Measurements from ENCODE around the gene CADM4. TPM values are rescaled to one million over a fixed set of nuclear protein-coding genes. Genes with fewer than 3 reads are reported as not detected.

CADM4 gene
- total and polyA plus RNA-seq, 9 of the 15 experiments (the other 6 are each of a cell fraction or from before 2014, with no cell fraction given) = 0.03 to 4.6 (median 1.3) TPM

DNA sequence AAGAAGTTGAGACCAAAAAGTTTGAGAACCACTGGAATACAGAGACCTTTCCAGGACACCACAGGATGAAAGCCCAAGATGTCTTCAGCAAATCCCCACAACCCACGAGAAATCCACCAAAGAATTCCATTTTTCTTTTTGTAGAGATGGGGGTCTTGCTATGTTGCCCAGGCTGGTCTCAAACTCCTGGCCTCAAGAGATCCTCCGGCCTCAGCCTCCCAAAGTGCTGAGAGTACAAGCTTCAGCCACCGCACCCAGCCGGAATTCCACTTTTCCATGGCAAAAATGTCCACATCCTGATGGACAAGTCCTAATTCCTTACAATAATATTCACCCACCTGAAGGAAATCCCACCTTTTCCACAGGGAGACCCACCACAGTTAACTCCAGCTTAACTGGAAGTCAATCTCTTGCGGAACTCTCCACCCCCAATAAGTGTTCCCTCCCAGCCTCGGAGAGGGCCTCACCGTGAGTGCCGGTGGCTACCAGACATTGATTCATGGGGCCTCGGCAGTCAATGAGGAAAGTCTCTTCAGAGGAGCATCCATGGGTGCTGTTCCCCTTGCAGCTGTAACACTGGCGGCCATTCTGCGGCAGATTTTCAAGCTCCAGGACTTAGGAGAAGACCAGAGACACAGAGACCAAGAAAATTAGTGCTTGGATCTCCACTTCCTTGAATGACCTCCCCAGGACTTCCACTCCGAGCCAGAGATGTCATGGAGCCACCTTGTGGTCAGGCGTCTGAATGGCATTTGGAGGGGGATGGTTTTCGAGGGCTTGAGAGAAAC is 12.3 kb upstream of the CADM4 start (continued):
- TF ChIP-seq ZNF431 (CRISPR knock-in tag; IDR thresholded peaks at IDR 0.05) = no peak
- TF ChIP-seq, protein P1, sequence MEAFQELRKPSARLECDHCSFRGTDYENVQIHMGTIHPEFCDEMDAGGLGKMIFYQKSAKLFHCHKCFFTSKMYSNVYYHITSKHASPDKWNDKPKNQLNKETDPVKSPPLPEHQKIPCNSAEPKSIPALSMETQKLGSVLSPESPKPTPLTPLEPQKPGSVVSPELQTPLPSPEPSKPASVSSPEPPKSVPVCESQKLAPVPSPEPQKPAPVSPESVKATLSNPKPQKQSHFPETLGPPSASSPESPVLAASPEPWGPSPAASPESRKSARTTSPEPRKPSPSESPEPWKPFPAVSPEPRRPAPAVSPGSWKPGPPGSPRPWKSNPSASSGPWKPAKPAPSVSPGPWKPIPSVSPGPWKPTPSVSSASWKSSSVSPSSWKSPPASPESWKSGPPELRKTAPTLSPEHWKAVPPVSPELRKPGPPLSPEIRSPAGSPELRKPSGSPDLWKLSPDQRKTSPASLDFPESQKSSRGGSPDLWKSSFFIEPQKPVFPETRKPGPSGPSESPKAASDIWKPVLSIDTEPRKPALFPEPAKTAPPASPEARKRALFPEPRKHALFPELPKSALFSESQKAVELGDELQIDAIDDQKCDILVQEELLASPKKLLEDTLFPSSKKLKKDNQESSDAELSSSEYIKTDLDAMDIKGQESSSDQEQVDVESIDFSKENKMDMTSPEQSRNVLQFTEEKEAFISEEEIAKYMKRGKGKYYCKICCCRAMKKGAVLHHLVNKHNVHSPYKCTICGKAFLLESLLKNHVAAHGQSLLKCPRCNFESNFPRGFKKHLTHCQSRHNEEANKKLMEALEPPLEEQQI (IDR thresholded peaks at IDR 0.05) = no peak
- TF ChIP-seq, protein P2, sequence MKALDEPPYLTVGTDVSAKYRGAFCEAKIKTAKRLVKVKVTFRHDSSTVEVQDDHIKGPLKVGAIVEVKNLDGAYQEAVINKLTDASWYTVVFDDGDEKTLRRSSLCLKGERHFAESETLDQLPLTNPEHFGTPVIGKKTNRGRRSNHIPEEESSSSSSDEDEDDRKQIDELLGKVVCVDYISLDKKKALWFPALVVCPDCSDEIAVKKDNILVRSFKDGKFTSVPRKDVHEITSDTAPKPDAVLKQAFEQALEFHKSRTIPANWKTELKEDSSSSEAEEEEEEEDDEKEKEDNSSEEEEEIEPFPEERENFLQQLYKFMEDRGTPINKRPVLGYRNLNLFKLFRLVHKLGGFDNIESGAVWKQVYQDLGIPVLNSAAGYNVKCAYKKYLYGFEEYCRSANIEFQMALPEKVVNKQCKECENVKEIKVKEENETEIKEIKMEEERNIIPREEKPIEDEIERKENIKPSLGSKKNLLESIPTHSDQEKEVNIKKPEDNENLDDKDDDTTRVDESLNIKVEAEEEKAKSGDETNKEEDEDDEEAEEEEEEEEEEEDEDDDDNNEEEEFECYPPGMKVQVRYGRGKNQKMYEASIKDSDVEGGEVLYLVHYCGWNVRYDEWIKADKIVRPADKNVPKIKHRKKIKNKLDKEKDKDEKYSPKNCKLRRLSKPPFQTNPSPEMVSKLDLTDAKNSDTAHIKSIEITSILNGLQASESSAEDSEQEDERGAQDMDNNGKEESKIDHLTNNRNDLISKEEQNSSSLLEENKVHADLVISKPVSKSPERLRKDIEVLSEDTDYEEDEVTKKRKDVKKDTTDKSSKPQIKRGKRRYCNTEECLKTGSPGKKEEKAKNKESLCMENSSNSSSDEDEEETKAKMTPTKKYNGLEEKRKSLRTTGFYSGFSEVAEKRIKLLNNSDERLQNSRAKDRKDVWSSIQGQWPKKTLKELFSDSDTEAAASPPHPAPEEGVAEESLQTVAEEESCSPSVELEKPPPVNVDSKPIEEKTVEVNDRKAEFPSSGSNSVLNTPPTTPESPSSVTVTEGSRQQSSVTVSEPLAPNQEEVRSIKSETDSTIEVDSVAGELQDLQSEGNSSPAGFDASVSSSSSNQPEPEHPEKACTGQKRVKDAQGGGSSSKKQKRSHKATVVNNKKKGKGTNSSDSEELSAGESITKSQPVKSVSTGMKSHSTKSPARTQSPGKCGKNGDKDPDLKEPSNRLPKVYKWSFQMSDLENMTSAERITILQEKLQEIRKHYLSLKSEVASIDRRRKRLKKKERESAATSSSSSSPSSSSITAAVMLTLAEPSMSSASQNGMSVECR (CRISPR knock-in tag; IDR thresholded peaks at IDR 0.05) = no peak
- no peak for TF ChIP-seq ETV1 (tag; conservative IDR thresholded peaks at IDR 0.05; ENCODE audit: low read depth)
- TF ChIP-seq GATAD2A (IDR thresholded peaks at IDR 0.05) = no peak
- TF ChIP-seq MTA3 (IDR thresholded peaks at IDR 0.05; ENCODE audit: borderline replicate concordance) = 0 out of 2 replicates have a peak, but pooled peaks have one; percentile 34
- TF ChIP-seq ATF7 (IDR thresholded peaks at IDR 0.05) = no peak
- TF ChIP-seq ZFP36 (IDR thresholded peaks at IDR 0.05; ENCODE audit: low read depth, low read length, partially characterized antibody) = no peak
- TF ChIP-seq, protein P3, sequence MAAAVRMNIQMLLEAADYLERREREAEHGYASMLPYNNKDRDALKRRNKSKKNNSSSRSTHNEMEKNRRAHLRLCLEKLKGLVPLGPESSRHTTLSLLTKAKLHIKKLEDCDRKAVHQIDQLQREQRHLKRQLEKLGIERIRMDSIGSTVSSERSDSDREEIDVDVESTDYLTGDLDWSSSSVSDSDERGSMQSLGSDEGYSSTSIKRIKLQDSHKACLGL (CRISPR knock-in tag; IDR thresholded peaks at IDR 0.05; ENCODE audit: borderline replicate concordance, poor library complexity, severe bottlenecking) = no peak
- TF ChIP-seq ZNF12 (CRISPR knock-in tag; IDR thresholded peaks at IDR 0.05) = no peak
